Measurements from ENCODE around the gene TEX261. TPM values are rescaled to one million over a fixed set of nuclear protein-coding genes. Genes with fewer than 3 reads are reported as not detected.
"Not testable (repeated sequence)": the region's sequence is repeated elsewhere in the genome, so short reads cannot be mapped to it uniquely, and the experiment has no call there.

TEX261 gene
- total RNA-seq (2014; rRNA removed; shearing (Covaris generic)), result 59.6 and 61.3 TPM in 2 replicates

DNA sequence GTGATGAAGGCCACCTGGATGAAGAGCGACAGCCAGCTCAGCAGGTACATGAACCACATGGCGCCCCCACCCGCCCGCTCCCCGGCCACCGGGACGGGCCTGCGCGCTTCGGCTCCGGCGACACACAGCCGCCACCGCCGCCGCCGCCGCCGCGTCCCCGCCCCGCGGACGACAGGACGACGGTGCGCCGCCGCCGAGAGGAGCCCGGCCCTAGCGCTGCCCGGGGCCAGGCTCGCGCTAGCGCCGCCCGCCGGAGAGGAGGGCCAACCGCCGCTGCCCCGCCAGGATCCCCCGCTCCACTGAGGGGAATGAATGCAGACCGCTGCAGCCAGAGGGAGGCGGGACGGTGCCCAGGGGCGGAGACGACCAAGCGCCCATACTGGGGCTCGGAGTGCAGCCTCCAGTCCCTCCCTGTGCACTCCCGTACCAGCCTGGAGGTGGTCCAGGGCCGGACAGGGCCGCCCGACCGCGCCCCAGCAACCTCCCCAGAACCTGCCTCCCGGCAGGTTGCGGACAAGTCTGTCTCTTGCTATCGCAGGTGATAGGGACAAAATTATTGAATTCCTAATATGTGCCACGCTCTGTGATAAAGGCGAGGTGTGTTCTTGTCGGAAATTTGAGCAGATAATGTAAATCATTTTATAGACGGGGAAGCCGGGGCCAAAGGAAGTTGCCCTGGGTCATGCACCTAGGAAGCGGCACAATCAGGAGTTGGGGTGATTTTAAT, at the start of gene TEX261:
Gene TEX261, minus strand, starts transcription at position 175 of the 727 bp plus-strand sequence. Its CDS starts 116 bp downstream, at position 59.
- DNase-seq (ENCODE audit: low read depth), result peak; percentile 88

GRCh38 chr2:71043531-71044407, 49.1 kb upstream of the TEX261 start:
- DNase-seq (ENCODE audit: low read depth), result no peak

DNA sequence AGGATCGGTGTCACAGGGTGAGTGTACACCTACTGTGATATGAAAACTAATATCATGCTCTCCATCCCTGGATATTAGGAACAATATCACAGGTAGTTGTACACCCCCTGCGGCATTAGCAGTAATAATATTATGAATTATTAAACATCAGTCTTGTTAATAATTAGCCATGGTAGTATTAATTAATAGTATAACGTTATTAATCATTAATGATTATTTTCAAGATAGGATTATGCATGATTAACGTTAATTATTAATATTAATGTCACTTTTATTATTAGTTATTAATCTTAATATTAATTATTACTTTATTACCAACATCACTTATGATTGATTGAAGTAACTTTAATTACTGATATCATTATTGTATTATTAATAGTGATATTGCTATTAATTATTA, 47.6 kb upstream of the TEX261 start:
- DNase-seq (ENCODE audit: low read depth), result no peak

DNA sequence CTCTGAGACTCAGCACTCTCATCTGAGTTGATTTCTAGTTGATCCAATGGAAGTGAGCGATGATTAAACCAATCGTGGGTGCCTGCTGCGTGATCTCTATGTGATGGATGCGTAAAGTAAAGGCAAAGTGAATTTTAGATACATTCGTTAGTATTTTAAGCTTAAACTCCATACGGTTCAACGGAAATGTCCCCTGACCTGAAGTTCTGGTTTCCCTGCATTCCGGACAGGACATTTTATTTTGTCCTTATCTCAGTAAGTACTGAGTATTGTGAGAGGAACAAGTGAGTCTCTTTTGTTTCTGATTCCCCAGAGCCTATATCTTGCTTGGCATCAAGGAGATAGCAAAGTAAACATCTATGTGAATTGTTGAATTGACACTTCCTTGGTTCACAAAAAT, 41.6 kb upstream of the TEX261 start:
- not testable (repeated sequence) for DNase-seq (ENCODE audit: low read depth)

GRCh38 chr2:71023553-71024243, 29.0 kb upstream of the TEX261 start:
- DNase-seq (ENCODE audit: low read depth), result not testable (repeated sequence)

DNA sequence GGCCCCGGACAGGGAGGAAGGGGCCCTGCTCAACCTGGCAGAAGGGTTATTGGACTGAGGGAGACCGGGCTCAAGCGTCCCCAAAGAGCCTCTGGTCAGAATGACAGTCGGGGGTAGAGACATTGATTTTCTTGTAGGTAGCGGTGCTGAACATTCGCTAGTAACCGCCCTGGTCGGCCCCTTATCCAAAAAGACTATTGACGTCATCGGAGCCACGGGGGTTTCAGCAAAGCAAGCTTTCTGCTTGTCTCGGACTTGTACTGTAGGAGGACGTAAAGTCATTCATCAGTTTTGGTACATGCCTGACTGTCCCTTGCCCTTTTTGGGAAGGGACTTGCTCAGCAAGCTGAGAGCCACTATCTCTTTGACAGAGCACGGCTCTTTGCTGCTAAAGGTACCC, 26.7 kb upstream of the TEX261 start:
- not testable (repeated sequence) for DNase-seq (ENCODE audit: low read depth)

- not testable (repeated sequence) for DNase-seq (ENCODE audit: low read depth)
Measured at GRCh38 chr2:71019989-71020388, 25.3 kb upstream of the TEX261 start.

GRCh38 chr2:71018625-71019024, 24.0 kb upstream of the TEX261 start:
- DNase-seq (ENCODE audit: low read depth), result no peak

- not testable (repeated sequence) for DNase-seq (ENCODE audit: low read depth)
Measured at GRCh38 chr2:71011786-71012185, 17.1 kb upstream of the TEX261 start.

DNA sequence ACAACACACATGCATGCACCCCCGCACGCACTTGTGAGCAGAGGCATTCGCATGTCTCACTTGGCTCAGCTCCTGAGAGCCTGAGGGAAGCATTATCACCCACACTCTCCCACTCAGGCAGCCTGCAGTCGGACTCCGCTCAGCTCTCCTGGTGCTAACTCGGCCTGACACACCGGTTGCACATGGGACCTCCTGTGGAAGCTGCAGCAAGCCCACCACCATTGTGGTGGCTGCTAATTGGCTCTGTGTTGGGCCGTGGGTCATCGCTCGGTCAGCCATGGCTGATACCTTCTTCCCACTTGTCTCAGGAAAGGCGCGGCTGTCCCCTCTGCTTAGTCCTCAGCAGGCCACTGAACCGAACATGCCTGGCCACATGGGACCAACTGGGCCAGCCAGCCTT, 13.7 kb upstream of the TEX261 start:
- DNase-seq (ENCODE audit: low read depth), result no peak

DNA sequence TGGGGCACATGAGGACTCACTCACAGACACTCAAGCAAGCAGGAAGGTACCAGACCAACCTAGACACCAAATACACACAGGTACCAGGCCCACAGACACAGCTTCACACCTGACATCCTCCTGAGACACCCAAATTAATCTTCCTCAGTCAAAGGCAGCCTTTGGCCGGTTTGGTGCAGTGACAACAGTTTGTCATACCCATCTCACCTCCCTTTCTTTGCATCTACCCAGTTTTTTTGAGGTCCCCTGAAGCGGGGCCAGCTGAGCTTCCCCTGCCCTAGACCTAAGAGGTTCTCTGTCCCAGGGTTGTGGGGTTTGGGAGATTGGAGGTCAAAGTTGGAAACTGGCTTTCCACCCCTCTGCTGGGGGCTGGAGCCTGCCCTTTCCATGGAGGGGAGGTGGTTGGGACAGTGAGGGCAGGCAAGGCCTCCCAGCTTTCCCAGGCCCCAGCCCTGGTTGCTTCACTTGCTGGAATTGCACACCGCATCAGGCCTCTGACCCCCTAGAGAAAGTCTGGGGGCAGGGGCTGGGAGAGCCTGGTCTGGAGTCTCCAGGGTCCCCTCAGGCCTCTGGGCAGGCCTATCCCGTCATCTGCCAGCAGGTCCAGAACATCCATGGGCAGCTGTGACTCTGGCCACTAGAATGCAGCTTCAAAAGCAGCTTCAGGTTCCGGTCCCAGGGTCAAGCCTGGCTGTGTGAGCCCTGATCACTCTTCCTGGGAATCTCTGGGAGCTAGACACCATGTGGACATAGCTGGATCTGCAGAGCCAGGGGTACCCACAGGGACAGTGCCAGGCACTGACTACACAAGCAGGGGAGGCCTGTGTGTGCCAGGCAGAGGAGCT, 12.5 kb upstream of the TEX261 start:
- DNase-seq (ENCODE audit: low read depth), result no peak

GRCh38 chr2:71006323-71006722, 11.7 kb upstream of the TEX261 start:
- DNase-seq (ENCODE audit: low read depth), result no peak

DNA sequence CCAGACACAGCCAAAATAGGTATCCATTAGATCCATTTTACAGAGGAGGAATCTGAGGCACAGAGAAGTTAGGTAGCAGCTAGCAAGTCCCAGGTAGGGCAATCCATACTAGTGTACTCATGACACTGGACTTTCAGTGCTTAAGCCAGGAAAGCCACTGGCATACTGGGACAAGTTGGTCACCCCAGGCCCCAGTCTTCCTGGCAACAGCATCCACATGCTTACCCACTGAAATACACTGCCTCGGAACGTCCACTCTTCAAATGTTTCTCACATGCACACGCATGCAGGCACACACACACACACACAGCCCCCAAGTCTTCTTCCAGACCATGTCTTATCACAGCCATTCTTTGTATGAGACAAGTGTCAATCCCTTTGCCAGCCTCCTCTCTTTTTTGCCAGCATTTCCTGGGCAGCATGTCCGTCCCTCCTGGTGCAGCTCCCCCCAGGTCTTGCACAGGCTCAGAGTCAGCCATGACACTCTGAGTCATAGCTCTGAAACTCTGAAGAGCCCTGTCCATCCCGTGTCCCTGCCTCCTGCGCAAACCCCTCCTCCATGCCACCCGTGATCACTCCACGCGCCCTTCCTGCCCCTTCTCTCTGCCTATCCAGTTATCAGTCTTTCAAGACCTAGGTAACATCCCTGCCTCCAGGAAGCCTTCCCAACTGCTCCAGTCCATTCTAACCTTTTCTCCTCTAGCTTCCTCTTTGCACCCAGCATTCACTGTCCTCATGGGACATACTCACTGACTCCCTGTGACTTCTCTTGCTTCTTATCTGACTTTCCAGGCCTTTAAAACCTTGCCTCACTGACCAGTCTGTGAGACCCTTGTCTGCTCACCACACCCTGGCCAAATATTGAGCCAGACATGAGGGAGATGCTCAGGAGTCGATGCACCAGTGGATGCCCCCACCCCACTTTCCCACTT, 10.9 kb upstream of the TEX261 start:
- DNase-seq (ENCODE audit: low read depth), result no peak

GRCh38 chr2:71004857-71005256, 10.2 kb upstream of the TEX261 start:
- DNase-seq (ENCODE audit: low read depth), result no peak

GRCh38 chr2:71003966-71004755, 9.5 kb upstream of the TEX261 start:
- DNase-seq (ENCODE audit: low read depth), result no peak

DNA sequence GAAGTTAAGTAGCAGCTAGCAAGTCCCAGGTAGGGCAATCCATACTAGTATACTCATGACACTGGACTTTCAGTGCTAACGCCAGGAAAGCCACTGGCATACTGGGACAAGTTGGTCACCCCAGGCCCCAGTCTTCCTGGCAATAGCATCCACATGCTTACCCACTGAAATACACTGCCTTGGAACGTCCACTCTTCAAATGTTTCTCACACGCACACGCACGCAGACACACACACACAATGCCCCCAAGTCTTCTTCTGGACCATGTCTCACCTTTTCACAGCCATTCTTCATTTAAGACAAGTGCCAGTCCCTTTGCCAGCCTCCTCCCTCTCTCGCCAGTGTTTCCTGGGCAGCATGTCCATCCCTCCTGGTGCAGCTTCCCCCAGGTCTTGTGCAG, 8.7 kb upstream of the TEX261 start:
- DNase-seq (ENCODE audit: low read depth), result no peak

- peak; percentile 36 for DNase-seq (ENCODE audit: low read depth)
Measured at GRCh38 chr2:71001981-71002570, 7.4 kb upstream of the TEX261 start.

GRCh38 chr2:71001592-71001927, 6.9 kb upstream of the TEX261 start:
- no peak for DNase-seq (ENCODE audit: low read depth)

Data from RPMI7951 (cell line).